Inflammatory macrophage treated with lipopolysaccharide for 4 hours (primary cell): ENCODE data around the gene DDC.

Source experiments
- DNase-seq: peaks from one replicate; pipeline ENCODE4 v3.0.0-alpha.2; 2020

Gene DDC, protein sequence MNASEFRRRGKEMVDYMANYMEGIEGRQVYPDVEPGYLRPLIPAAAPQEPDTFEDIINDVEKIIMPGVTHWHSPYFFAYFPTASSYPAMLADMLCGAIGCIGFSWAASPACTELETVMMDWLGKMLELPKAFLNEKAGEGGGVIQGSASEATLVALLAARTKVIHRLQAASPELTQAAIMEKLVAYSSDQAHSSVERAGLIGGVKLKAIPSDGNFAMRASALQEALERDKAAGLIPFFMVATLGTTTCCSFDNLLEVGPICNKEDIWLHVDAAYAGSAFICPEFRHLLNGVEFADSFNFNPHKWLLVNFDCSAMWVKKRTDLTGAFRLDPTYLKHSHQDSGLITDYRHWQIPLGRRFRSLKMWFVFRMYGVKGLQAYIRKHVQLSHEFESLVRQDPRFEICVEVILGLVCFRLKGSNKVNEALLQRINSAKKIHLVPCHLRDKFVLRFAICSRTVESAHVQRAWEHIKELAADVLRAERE

DNA sequence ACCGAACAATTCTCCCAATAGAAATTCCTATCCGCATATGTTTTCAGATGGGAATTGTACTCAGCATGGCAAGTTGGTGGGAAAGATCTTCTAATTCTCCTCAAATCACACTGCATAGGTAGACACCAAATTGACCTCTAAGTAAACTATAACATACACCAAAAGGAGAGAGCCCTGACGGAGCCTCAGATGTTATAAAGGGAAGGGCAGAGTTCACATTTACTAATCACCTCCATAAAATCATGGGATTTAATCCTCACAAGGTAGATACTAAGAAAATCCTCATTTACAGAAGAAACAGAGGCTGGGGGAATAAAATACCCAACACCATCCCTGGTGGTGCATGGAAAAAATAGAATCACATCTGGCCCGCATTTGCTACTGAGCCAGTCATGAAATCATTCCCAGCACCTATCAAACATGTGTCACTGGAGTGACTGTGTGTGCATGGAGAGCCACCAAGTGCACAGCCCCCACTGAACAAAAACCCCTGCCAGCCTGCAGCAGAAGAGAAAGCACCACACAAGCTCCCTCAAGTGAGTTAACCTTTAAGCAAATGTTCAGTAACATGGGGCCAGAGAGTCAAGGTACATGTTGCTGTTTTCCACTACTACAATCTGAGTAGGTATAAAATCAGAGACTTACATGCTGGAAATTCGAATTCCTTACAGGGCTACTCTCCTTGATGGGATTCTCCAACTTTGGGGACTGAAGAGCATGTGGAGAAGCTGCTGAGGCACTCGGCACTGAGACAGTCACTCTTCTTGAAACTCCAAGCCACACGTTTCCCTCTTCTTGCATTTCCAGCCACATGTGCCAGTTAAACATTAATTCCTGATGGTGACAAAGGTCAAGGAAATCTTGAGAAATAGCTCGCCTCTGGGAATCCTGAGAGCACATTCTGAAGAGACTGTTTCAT, at the start of gene DDC:
Gene DDC, minus strand, starts transcription at position 766 of the 919 bp plus-strand sequence. CDS start 21,320 bp downstream, outside the sequence.
- no peak for DNase-seq

DNA sequence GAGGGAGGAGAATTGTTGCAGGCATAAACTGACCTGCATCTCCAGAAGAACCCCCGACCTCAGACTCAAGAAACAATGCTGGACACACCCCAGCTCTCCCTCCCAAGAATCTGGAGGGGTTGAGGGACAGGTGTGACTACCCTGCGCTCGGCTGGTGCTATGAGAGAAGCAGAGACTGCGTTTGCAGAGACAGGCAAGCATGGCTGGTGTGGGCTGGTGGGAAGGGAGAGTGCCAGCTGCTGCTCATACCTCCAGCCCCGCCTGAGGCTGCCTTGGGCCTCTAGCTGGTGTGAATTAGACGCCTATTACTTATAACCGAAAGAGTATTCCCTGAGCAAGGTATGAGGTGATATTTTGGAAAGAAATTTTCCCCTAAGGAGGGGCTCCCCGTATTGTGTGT, 48.3 kb upstream of the DDC start:
- DNase-seq: no peak

DNA sequence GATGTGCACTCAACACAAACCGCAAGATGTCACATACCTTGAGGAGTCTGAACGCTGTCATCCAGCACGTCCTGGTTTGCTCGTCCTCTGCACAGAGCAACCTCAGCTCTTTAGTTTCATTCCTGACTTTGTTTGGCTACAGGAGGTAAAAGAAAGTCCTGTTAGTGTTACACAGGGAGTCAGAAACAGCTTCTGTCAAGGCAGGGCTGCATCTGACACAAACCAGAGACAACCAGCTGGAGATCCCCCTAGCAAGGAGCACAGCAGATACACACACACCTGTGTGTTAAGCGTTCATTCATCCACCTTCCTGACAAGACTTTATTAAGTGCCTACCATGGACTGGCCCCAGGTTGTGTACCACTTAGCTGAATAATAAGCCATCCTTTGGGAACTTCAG, 47.5 kb upstream of the DDC start:
- no peak for DNase-seq

DNA sequence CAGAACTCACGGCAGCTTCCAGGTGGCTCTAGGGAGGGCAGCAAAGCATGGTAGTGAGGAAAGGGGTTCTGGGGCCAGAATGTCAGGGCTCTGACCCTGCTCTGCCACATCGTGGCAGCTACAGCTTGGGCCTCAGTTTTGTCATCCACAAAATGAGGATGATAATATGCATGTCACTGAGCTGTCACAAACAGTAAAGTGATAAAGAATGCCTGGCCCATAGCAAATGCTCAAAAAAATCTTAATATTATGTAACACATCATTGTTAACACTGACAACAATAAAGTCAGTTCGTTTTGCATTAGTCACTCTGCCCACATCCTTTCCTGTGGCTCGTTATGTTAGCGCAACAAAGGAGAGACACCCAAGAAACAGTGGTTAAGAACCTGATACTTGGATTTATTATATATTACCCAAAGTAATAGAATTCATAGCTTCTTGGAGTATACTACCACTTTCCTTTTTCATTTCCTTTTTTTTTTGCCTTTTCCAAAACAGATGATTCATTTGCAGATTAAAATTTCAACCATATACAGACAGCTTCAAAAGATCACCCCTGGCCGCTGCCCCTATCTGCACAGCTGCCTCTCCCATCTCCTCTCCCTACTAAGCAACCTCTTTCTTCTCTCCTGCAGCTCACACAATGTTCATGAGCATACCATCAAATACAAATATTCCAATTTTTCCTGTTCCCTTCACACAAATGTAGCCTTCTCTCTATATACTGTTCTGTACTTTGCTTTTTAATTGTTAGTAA, 45.5 kb upstream of the DDC start:
- peak; percentile 66 for DNase-seq

DNA sequence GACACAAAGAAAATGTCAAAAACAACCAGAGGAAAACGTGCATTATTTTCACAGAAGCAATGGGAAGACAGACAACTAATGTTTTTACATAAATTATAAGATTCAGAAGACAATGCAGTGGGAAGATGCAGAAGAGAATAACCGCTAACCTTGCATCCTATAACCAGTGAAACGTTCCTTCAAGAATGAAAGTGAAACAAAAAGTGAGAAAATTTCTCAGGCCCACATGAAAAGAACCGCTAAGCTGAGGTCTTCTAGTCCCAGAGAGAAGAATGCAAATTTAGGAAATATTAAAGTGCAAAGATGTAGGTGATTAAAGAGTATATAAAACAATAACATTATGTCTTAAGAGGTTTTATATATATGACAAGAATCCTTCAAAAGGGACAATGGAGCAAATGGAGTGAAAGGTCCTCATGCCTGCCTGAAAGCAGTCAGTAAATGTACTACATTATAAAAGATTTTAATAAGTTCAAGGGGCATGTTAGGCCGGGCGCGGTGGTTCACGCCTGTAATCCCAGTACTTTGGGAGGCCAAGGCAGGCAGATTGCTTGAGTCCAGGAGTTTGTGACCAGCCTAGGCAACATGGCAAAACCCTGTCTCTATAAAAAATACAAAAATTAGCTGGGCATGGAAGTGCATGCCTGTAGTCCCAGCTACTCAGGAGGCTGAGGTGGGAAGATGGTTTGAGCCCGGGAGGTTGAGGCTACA, 43.1 kb upstream of the DDC start:
- DNase-seq: peak; percentile 47

DNA sequence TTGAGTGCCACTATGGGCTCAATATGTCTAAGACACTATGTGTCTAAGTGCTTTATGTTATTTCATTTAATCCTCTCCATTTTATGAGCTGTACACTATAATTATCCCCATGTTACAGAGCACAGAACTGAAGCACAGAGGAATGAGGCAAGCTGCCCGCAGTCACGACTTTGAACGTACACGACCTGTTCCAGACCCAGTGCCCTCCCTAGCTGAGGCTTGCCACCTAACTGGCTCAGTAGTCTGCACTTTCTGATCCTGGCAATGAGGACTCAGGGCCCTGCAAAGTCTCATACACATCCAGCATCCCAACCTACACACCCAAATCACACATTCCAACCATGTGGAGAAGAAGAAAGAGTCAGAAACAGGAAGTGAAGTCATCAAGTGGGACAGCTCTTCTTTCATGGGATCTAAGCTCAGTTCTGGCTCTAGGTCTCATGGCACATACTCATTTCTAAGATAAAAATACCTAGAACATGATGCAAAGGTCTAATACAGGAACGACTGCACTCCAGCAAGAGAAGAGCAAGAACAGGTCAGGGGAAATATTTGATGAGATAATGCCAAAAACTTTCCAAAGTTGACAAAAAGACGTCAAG, 42.4 kb upstream of the DDC start:
- DNase-seq: no peak

DNA sequence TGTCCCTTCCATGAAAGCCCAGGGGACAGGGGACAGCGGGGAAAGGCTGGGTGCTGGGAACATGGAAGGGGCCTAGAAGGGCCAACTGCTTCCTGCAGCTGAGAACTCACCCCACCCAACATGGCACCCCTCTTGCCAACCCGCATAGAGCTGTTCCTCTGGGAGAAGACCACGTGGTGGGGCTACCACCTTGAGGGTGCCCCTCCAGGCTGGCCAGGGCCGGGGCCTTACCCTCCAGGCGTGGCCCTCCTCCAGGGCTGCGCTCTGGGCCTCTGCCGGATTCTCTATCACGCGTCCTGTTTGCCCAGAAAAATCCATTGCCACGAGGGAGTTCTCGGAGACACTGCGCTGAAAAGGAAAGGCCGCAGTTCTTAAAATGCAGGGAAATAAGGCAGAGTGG, 39.9 kb upstream of the DDC start:
- no peak for DNase-seq

DNA sequence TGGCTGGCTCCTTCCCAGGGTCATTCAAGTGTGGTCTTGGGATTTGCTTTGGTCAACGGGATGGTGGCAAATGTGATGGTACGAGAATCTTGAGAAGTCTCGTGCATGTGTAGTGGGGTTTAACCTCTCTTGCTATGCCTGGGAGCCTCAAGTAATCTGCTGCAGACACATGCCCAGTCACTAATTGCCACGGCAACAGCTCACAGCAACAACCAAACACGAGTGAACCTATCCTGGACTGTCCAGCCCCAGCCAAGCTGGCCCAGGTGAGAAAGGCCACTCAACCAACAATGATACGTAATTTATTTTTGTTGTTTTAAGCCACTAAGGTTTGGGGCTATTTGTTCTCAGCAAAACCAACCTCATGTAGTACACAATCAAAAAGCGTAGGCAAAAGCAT, 38.1 kb upstream of the DDC start:
- no peak for DNase-seq

DNA sequence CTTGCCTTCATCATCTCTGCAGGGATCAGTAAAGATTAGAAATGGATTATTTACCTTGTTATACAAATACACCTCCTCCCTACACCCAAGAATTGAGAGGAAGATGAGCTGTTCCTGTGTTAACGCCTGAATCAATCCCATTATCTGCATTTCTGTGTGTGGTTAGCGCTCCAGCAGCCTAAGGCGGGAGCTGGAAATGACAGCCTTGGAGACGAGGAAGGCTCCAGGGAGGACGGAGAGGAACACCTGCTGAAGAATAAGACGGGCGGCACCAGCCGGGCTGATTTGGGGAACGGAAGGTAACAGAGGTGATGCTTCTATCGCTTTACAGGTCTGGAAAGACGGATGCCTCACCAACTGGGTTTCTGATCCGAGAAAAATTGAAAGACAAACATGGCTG, 34.2 kb upstream of the DDC start:
- no peak for DNase-seq

DNA sequence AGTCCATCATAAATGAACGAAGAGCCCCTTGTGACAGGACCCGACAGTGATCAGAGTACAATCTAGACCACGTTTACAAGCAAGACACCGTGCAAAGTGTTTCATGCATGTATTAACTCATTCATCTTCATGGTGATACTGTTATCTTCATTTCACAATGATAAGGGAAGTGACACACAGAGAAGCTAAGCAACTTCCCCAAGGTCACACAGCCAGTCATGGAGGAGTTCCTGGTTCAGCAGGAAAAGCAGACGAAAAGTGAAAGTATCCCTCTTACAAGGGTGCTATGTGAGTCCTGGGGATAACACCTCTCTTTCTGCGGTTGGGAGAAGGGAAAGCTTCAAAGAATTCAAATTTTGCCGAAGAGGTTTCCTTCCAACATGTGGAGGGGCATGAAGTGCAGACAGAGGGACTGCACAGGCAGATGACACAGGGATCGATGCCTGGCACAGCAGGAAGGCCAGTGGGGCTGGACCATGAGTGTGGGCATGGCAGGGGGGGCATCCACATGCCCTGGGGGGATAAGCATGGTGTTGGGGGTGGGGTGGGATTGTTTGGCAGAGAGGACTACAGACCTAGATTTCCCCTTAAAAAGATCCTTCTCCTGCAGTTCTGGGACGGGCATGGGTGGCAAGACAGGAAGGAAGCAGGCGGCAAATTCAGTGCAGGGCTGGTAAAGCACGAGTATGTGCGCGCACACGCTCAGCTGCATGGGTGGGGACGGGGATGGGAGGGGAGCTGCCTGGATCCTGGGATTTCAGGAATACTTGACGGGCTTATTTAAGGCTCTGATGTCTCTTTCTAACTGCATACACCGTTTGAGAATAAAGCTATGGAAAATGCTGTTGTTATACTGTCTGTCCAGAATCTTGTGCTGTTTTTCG, 33.5 kb upstream of the DDC start:
- DNase-seq: peak; percentile 60

DNA sequence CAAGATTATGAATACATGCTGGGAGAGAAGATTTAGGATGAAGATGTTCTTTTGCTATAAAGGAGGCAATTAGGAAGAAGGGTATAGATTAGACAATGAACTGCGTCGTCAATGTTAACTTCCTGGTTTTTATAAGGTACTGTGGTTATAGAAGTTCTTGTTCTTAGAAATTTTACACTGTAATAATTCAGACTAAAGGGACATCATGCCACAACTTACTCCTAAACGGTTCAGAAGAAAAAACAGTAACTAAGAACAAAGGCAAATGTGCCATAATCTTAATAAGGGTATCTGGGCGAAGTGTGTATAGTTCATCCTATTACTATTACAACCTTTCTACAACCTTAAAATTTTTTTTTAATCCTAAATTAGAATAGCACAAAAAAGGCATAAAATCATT, 31.3 kb upstream of the DDC start:
- DNase-seq: no peak

DNA sequence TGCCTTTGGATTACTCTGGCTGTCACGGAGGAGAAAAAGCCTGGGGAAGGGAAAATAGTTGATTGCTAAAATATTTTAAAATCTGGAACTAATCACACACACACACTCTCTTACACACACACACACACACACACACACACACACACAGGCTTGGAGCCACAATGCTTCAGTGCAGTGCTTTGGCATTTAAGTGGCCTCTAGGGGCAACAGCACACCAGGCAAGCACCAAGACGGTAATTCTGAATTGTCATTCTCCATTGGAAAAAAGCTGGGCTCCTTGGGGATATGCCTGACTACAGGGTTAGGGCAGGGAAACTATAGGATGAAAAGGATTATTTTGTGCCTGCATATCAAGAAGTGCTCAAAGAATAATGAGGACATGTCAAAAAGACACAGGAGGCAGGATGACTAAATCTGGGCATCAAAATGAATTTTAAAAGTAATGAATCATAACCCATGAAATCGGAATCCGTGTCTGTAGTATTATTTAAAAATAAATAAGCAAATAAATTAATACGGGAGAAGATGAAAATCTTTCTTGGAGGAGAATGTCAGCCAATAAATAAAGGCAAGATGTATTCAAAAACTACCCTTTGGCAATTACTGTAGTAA, 30.4 kb upstream of the DDC start:
- DNase-seq: peak; percentile 13

DNA sequence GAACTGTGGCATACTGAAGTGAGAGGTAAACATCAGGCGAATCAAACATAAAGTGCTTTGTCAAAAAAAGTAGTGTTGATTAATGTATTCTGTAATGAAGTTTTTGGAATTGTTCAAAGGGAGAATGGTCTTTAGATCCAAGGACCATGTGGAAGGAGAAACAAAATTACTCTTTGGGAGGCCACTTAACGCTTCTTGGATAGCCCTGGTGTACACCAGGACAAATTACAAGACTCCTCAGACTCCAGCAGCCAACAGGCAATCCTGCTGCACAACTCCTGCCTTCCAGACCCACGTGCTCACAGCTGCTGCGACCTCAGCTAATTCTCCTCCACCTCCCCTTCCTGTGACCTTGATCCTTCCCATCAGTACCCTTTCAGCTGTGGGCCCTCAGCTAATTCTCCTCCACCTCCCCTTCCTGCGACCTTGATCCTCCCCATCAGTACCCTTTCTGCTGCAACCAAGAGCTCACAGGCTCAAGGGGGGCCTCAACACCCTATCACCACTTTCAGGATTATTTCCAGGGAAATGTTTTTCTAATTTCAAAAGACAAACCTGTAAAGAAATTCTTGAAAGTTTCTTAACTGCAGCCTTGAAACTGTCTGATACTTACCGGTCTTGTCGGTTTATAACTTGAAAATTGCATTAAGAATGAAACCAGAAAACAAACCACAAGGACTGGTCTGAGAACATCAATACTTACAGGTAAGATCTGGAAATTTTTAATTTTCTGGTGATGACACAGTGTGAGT, 29.7 kb upstream of the DDC start:
- no peak for DNase-seq

DNA sequence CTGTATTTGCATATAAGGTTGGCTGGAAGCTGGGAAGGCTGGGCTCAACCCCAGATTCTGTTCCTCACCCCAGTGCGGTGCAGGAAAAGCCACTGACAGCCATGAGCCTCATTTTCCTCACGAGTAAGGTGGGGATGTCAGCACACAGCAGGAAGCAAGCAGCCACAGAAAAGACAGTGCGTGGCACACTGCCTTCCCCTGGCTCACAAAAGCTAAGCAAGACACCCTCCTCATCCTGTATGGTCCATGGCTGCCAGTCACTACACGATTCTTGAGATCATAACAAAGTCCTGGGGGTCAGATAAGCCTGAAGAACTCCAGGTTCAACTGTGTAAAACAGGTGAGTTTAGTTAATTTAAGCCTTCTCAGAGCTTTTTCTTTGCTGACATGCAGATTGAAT, 28.9 kb upstream of the DDC start:
- no peak for DNase-seq

DNA sequence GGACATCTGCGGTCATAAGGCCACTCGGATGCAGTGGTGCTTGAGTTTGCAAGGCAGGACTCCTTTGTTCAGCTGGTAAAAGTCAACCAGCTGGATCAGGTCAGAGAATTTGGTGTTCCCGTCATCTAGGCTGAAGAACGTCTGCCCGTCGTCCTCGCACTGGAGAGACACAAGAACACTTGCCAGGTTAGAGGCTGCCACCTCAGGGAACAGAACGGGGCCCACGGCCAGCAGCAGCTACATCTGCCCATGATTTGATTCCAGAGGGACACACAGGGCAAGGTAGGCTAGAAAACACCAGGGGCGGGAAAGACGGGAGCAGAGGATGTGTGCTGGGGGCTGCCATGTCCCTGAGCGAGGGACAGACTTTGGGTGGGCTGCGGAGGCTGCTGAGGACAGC, 27.7 kb upstream of the DDC start:
- DNase-seq: no peak

DNA sequence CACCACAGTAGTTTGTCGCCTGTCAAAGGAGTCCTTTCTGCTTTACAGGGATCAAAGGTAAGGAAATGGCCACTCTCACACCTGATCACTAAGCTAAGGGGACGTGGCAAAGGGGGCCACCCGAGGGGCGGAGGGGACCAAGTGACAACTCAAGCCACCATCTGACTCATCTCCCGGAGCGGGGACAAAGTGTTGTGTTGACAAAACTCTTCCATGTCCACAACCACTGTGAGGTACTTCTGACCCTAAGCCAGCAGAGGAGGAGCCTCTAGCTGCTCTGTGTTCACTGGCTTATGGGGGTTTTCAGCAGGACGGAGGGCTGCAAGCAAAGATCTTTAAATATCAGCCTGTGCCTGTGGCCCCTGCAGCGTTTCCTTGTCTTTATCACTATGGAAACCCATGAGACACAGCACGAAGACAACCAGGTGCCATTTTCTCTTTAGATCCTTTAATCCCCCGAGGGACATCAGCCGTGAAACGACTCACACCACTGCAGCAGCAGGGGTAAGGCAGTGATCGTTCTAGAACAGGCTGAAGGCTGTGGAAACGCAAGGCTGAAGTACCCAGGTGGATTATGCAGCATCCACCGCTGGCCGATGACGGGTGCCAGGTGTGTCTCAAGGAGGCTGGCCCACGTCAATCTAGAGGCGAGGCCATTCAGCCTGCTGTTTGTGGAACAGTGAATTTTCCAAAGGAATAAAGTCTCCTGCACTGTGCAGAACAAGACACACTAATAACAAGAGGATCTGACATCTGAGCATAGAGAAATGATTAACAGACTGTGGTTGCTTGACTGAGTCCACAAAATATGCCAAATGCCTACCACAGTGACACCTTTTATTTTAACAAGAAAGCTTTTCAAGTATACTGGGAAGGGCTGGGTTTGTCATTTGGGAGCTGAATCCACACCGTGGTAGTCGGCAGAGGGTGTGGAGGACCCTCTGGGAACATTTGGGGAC, 26.6 kb upstream of the DDC start:
- DNase-seq: no peak

DNA sequence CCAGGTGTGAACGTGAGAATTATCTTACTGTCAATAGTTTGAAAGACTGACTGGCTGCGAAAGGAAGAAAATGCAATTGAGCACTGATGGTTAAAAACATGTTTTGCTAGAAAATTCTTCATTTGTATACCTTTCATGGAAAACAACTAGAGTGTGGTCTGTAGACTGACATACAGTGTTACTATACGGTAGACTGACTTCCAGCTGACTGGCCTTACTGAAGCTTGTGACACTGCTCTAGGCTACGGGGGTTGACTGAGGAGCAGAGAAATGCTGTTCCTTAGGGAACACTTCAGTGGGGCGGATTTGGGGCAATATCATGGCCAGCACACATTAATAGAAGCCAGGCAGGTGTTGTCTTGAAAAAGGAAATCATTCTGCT, 25.9 kb upstream of the DDC start:
- DNase-seq: no peak

DNA sequence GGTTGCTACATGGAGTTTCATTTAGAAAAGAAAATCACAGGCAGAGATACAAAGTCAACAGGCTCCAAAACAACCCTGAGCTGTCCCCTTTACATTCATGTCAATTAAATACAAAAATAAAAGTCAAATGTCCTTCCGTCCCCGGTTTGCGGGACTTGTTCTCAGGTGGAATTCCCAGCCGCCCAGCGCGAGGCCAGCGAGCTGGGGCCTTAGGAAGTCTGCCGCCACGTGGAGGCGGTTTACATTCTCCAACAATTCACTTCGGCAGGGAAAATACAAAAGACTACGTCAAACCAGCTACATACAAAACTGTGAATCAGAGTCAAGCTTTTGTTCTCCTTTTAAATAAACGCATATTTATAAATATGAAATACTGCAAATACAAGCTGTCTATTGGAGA, 25.3 kb upstream of the DDC start:
- DNase-seq: no peak

DNA sequence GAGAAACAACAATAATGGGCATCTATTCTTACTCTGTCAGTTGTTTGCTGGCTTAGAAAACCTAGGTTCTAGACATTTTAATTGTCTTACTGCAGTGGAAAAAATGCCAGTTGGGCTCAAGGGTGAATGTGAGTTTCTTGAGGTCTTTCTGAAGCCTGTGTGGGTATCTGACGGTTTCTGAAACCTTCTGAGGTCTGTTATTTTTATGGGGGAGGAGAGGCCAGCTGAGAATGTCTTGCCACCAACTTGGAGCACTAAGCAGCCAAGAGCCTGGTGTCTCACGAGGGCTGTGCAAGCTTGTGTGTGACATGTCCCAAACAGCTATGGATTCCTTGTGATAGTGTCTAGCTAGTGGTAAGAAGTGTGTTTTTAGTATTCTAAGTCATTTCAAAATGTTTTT, 24.2 kb upstream of the DDC start:
- no peak for DNase-seq
